Measurements from ENCODE around the gene MAP2K3. TPM values are rescaled to one million over a fixed set of nuclear protein-coding genes. Genes with fewer than 3 reads are reported as not detected.

The MAP2K3 gene
- total RNA-seq (2022; extraction: Qiagen RNA extraction): 84.7 to 127 TPM (median 95.1 TPM) in 5 replicates

DNA sequence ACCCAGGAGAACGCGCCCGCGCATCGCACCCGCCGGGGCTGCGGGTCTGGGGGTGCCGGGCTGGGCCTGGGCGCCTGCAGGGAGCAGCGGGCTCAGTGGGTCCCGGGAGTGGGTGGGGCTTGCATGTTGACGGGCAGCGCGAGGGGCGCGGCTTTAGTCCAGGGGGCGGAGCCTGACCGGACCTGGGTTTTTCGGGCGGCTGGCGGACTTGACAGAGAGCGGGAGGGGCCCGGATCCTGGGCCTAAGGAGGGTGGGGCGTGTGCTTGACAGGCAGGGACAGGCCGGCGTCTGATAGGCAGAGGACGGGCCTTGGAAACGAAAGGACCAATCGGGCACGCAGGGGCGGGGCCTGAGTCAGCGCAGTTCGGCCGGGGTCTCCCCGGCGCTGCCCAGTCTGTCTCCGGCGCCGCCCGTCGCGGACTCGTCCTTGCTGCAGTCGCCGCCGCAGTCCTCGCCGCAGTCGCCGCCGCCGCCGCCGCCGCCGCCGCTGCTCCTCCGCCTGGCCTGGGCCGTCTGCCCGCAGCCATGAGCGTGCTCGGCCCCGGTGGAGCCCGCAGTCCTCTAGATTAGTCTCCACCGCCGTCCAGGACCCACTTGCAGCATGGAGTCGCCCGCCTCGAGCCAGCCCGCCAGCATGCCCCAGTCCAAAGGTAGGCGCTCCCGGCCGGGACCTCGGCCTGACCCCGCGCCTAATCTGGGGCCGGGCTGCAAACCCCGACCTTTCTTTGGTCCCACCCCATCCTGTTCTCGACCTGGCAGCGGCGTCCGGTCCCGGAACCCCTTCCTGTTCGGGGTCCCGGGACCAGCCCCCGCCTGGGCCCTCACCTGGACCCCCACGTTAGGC lies at the start of gene MAP2K3:
MAP2K3 (plus strand) TSS at position 393 of the 845 bp plus-strand sequence; CDS start at position 603, 210 bp downstream.

DNA sequence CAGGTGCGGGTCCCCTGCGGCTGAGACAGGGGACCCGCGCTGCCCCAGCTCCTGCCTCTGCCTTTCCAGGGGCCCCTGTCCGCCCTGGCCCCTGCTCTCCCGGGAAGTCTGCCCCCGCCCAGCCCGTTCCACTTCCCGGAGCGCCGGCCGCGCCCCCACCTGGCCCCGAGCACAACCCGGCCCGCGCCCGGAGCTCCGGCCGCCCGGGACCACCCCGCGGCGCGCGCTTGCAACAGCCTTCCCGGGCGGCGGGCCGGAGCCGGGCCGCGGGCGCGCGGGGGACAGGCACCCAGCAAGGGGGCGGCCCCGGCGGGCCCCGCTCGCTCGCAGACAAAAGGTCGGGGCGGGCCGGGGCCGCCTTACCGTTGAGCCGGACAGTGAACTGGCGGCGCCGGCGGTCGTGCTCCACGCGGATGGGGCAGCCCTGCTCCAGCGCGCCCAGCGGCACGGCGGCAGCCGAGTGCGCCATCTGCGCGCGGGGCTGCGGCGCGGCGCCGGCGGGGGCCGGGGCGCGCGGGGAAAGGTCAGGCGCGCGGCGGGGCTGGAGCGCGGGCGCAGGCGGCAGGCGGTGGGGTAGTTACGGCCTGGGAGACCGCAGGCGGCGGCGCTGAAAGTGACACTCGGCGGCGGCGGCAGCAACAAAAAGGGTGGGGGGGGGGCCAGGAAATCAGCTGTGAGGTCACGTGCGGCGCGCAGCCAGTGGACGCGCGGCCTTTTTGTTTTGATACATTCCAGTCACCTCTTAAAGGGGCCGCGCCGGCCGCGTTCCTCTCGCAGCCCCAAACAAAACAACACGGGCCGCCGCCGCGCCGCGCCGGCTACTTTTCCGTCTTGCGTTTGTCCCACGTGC lies 31.5 kb upstream of the MAP2K3 start, which contains the start of gene NATD1:
NATD1 (minus strand) TSS at position 615 of the 850 bp plus-strand sequence; CDS start at position 469, 146 bp downstream.

Other genes with a start within 250 kb of the MAP2K3 start
- 114 to 144 TPM (median 125 TPM) in 5 replicates for gene USP22, start 241.7 kb upstream of the MAP2K3 start, total RNA-seq (2022; extraction: Qiagen RNA extraction)
- gene DHRS7B, start 157.7 kb upstream of the MAP2K3 start, total RNA-seq (2022; extraction: Qiagen RNA extraction): 18.2 to 22.0 TPM (median 19.4 TPM) in 5 replicates
- 55.7 to 70.8 TPM (median 68.6 TPM) in 5 replicates for gene TMEM11, start 70.5 kb upstream of the MAP2K3 start, total RNA-seq (2022; extraction: Qiagen RNA extraction)
- 3.0 to 3.9 TPM (median 3.4 TPM) in 5 replicates for gene NATD1, start 31.3 kb upstream of the MAP2K3 start, total RNA-seq (2022; extraction: Qiagen RNA extraction)
- gene KCNJ12, start 91.6 kb downstream of the MAP2K3 start, total RNA-seq (2022; extraction: Qiagen RNA extraction): 1.5 to 2.0 TPM (median 1.6 TPM) in 5 replicates

All from A549 treated with Hydrocortisone at 1 μM for 4 hours (cell line).